HEK293 (cell line): ENCODE measurements around the gene SIK2.

Experiments used
- CTCF ChIA-PET: fragments of 350-600 bp; formaldehyde crosslinking; extraction: SDS; loops from one replicate; lab custom pipeline; 2021; ENCODE audit warnings: antibody characterized with exemption; lab: Yijun Ruan, JAX
- POLR2A ChIA-PET: fragments of 300-600 bp; formaldehyde crosslinking; extraction: SDS; loops from one replicate; lab custom pipeline; 2020; ENCODE audit warnings: antibody characterized with exemption, inconsistent platforms; lab: Yijun Ruan, JAX
- H3K27ac ChIP-seq: fragments of 200-500 bp; sonication (Bioruptor generic); 2 replicates; pipeline ENCODE4 v1.5.1; 2014; ENCODE audit warnings: low read depth, low read length, control low read depth, inconsistent platforms; ENCODE audit errors: extremely low read depth
- H3K36me3 ChIP-seq, 2 experiments: fragments of 200-500 bp in 1 of 2; sonication (Bioruptor generic) in 1 of 2; 1 replicate in 1 of 2; 2 replicates in 1 of 2; pipeline ENCODE4 v1.5.1; 2014 to 2017; ENCODE audit warnings: inconsistent platforms in 2 of 2, low read length in 2 of 2; ENCODE audit not compliant: control insufficient read depth in 2 of 2, insufficient read depth in 1 of 2
- H3K4me1 ChIP-seq: fragments of 200-500 bp; sonication (Bioruptor generic); 2 replicates; pipeline ENCODE4 v1.5.1; 2014; ENCODE audit warnings: mild to moderate bottlenecking, low read length, inconsistent platforms; ENCODE audit not compliant: control insufficient read depth, insufficient read depth
- H3K4me3 ChIP-seq: 2 replicates; pipeline ENCODE4 v1.5.1; 2011; ENCODE audit warnings: low read depth, mild to moderate bottlenecking, control low read depth, low read length, moderate library complexity
- H3K9me3 ChIP-seq: fragments of 200-500 bp; sonication (Bioruptor generic); 2 replicates; pipeline ENCODE4 v1.5.1; 2014; ENCODE audit warnings: low read depth, low read length, inconsistent platforms; ENCODE audit not compliant: control insufficient read depth, insufficient read depth
- MEIS1 ChIP-seq: sonication (generic); formaldehyde crosslinking; IDR thresholded peaks from 2 replicates; pipeline ENCODE4 v1.8.1; 2022; ENCODE audit warnings: missing genetic modification reagents, mild to moderate bottlenecking, borderline replicate concordance
- OVOL3 ChIP-seq: fragments of 450-650 bp; formaldehyde crosslinking; IDR thresholded peaks from 2 replicates; pipeline ENCODE4 v1.5.1; 2016; ENCODE audit warnings: missing biosample characterization, missing genetic modification characterization
- PRDM10 ChIP-seq: fragments of 450-650 bp; formaldehyde crosslinking; IDR thresholded peaks from 2 replicates; pipeline ENCODE4 v1.5.1; 2016; ENCODE audit warnings: missing biosample characterization, missing genetic modification characterization
- ZBTB44 ChIP-seq: fragments of 450-650 bp; IDR thresholded peaks from 2 replicates; pipeline ENCODE4 v1.5.1; 2018; ENCODE audit warnings: missing biosample characterization, mild to moderate bottlenecking, missing genetic modification characterization
- ZNF10 ChIP-seq: fragments of 450-650 bp; formaldehyde crosslinking; IDR thresholded peaks from 2 replicates; pipeline ENCODE4 v1.5.1; 2017; ENCODE audit warnings: missing biosample characterization, missing genetic modification characterization
- ZNF114 ChIP-seq: fragments of 450-650 bp; formaldehyde crosslinking; IDR thresholded peaks from 2 replicates; pipeline ENCODE4 v1.5.0; 2017; ENCODE audit warnings: missing biosample characterization, missing genetic modification characterization
- ZNF175 ChIP-seq: fragments of 450-650 bp; formaldehyde crosslinking; IDR thresholded peaks from 2 replicates; pipeline ENCODE4 v1.5.1; 2016; ENCODE audit warnings: missing biosample characterization, missing genetic modification characterization
- ZNF26 ChIP-seq: fragments of 450-650 bp; formaldehyde crosslinking; IDR thresholded peaks from 2 replicates; pipeline ENCODE4 v1.5.1; 2016; ENCODE audit warnings: missing biosample characterization, missing genetic modification characterization
- ZSCAN16 ChIP-seq: fragments of 450-650 bp; formaldehyde crosslinking; IDR thresholded peaks from 2 replicates; pipeline ENCODE4 v1.5.1; 2016; ENCODE audit warnings: missing biosample characterization, missing genetic modification characterization
- ZSCAN23 ChIP-seq: fragments of 450-650 bp; formaldehyde crosslinking; IDR thresholded peaks from 2 replicates; pipeline ENCODE4 v1.5.1; 2016; ENCODE audit warnings: missing biosample characterization, missing genetic modification characterization

Gene SIK2

GRCh38 chr11:111561306-111561705, 40.9 kb upstream of the SIK2 start:
- ChIA-PET CTCF (interaction anchor here (0.6 to 1.2 kb wide), 5 partner anchors 106 to 283 kb away, joined by 3 to 4 read pairs (median 3); no protein-coding TSS in a partner anchor), POLR2A (no interaction called here)
- Histone ChIP-seq H3K9me3 (no peaks in the 10 kb centered on the region), H3K4me1 (no peaks in the 10 kb centered on the region), H3K4me3 (no peak overlapping the region), H3K27ac (no peak overlapping the region), H3K36me3 (peaks cover 0 to 48% of the 10 kb centered on the region in 2 experiments; a peak in 1 of 3 replicates)
- TF ChIP-seq ZNF114 (tag by site-specific recombination) (no peak), ZBTB44 (tag by site-specific recombination) (no peak), ZNF10 (tag by site-specific recombination) (no peak), PRDM10 (tag by site-specific recombination) (no peak)

- Histone ChIP-seq H3K27ac (no peak overlapping the region), H3K4me1 (no peaks in the 10 kb centered on the region)
- CTCF ChIA-PET, result interaction anchor here (0.7 to 1.2 kb wide), 3 partner anchors 115 to 282 kb away, joined by 3 read pairs; no protein-coding TSS in a partner anchor
These were observed 40.4 kb upstream of the SIK2 start for GRCh38 chr11:111561791-111562325.

GRCh38 chr11:111562692-111563389, 39.4 kb upstream of the SIK2 start:
- no peaks in the 10 kb centered on the region for H3K9me3 ChIP-seq
- H3K27ac ChIP-seq, result no peak overlapping the region
- no peak overlapping the region for H3K4me3 ChIP-seq
- ChIA-PET POLR2A (no interaction called here), CTCF (no interaction called here)
- H3K4me1 ChIP-seq, result no peaks in the 10 kb centered on the region
- TF ChIP-seq OVOL3 (tag by site-specific recombination) (no peak), ZNF26 (tag by site-specific recombination) (no peak)
- TF ChIP-seq, all 188 proteins: peak for 0
- peaks cover 0 to 33% of the 10 kb centered on the region in 2 experiments; a peak in 1 of 3 replicates for H3K36me3 ChIP-seq

More at GRCh38 chr11:111561791-111562325, 40.4 kb upstream of the SIK2 start:
- Histone ChIP-seq H3K9me3 (no peaks in the 10 kb centered on the region), H3K36me3 (peaks cover 0 to 42% of the 10 kb centered on the region in 2 experiments; a peak in 1 of 3 replicates), H3K4me3 (no peak overlapping the region)
- no peak for TF ChIP-seq ZNF175 (tag by site-specific recombination)
- peak; percentile 46; the same call in 1 of the 2 replicates for TF ChIP-seq MEIS1 (CRISPR knock-in tag)
- TF ChIP-seq ZSCAN23, result no peak
- TF ChIP-seq ZSCAN16 (tag by site-specific recombination), result no peak
- POLR2A ChIA-PET, result no interaction called here
